GM12878 (cell line): ENCODE measurements around the gene PGLYRP4. TPM values are rescaled to one million over a fixed set of nuclear protein-coding genes. Genes with fewer than 3 reads are reported as not detected.

Experiments used
- ATAC-seq: fragments of 200-7000 bp; cut with Tn5 transposase; 3 replicates; pipeline ENCODE4 v1.9.1; 2020; ENCODE audit warnings: mild to moderate bottlenecking, moderate library complexity
- BruUV-seq: library from RNA; stranded (reverse); fragments of 400-500 nt; replicated peaks from 2 replicates; lab custom pipeline; 2021; lab: Mats Ljungman, UMichigan
- CTCF ChIA-PET: fragments of 300-600 bp; sonication (Branson Sonifier 250); formaldehyde crosslinking; extraction: SDS; loops from one replicate; lab custom pipeline; 2021; ENCODE audit warnings: inconsistent platforms; lab: Yijun Ruan, JAX
- POLR2A ChIA-PET: fragments of 350-600 bp; formaldehyde crosslinking; extraction: SDS; loops from one replicate; lab custom pipeline; 2021; ENCODE audit warnings: inconsistent platforms; lab: Charles Lee
- RAD21 ChIA-PET: fragments of 300-600 bp; sonication (Branson Sonifier 250); formaldehyde crosslinking; loops from one replicate; lab custom pipeline; 2023; ENCODE audit warnings: antibody characterized with exemption; ENCODE audit not compliant: unreplicated experiment; lab: Charles Lee
- SMC1A ChIA-PET: fragments of 300-600 bp; sonication (Branson Sonifier 250); formaldehyde crosslinking; loops from one replicate; lab custom pipeline; 2023; ENCODE audit not compliant: unreplicated experiment, uncharacterized antibody; lab: Charles Lee
- DNase-seq: peaks from one replicate; pipeline ENCODE4 v3.0.0-alpha.2; 2011; ENCODE audit warnings: low read depth, low spot score
- FAIRE-seq: peaks from 3 replicates; lab custom pipeline; 2011; peaks lifted over from hg19 to GRCh38; lab: Jason Lieb, UNC
- H2AFZ ChIP-seq: 2 replicates; pipeline ENCODE4 v1.6.0; 2011; ENCODE audit warnings: low read depth, low read length, control low read depth; ENCODE audit not compliant: control insufficient read depth
- H3K27ac ChIP-seq: 2 replicates; pipeline ENCODE4 v1.5.1; 2011; ENCODE audit warnings: control low read depth; ENCODE audit not compliant: control insufficient read depth, insufficient read depth
- H3K27me3 ChIP-seq, 2 experiments: replicated peaks in 1 of 2; 2 replicates each; pipeline versions ENCODE4 v1.6.0 to v1.6.1; 2011; ENCODE audit warnings: low read length in 1 of 2; ENCODE audit not compliant: control insufficient read depth in 2 of 2, insufficient read depth in 2 of 2
- H3K36me3 ChIP-seq, 2 experiments: 2 replicates each; pipeline ENCODE4 v1.5.1; 2011; ENCODE audit warnings: low read length in 1 of 2; ENCODE audit not compliant: control insufficient read depth in 2 of 2, insufficient read depth in 2 of 2
- H3K4me1 ChIP-seq: 2 replicates; pipeline ENCODE4 v1.6.1; 2011; ENCODE audit warnings: mild to moderate bottlenecking, low read length, moderate library complexity, mixed read lengths; ENCODE audit not compliant: control insufficient read depth, insufficient read depth
- H3K4me2 ChIP-seq: 2 replicates; pipeline ENCODE4 v1.6.0; 2011; ENCODE audit warnings: control low read depth; ENCODE audit not compliant: control insufficient read depth, insufficient read depth
- H3K4me3 ChIP-seq: fragments of 200-600 bp; sonication (generic); 2 replicates; pipeline ENCODE4 v1.5.1; 2016
- H3K79me2 ChIP-seq: 2 replicates; pipeline ENCODE4 v1.6.0; 2011; ENCODE audit warnings: low read length; ENCODE audit not compliant: control insufficient read depth, insufficient read depth
- H3K9ac ChIP-seq: 2 replicates; pipeline ENCODE4 v1.8.0; 2011; ENCODE audit warnings: low read length, control low read depth, mixed read lengths; ENCODE audit not compliant: control insufficient read depth, insufficient read depth
- H3K9me3 ChIP-seq: replicated peaks from 3 replicates; pipeline ENCODE4 v1.5.1; 2011; ENCODE audit warnings: mild to moderate bottlenecking, low read length; ENCODE audit not compliant: control insufficient read depth, insufficient read depth
- H4K20me1 ChIP-seq: 2 replicates; pipeline ENCODE4 v1.6.0; 2011; ENCODE audit not compliant: control insufficient read depth, insufficient read depth
- CBFB ChIP-seq: IDR thresholded peaks from 2 replicates; pipeline ENCODE4 v1.6.1; 2016; ENCODE audit warnings: antibody characterized with exemption, low read depth
- EGR1 ChIP-seq, 2 experiments: IDR thresholded peaks; 1 replicate in 1 of 2; 2 replicates in 1 of 2; pipeline ENCODE4 v1.6.1; 2011 to 2012; ENCODE audit warnings: low read depth in 2 of 2, low read length in 2 of 2, borderline replicate concordance in 1 of 2, mild to moderate bottlenecking in 1 of 2, moderate library complexity in 1 of 2
- ELK1 ChIP-seq: IDR thresholded peaks from 2 replicates; pipeline ENCODE4 v1.6.1; 2012; ENCODE audit warnings: low read depth, low read length, improper control_type of control experiment
- IRF5 ChIP-seq: fragments of 450-650 bp; IDR thresholded peaks from 2 replicates; pipeline ENCODE4 v1.6.1; 2017; ENCODE audit warnings: borderline replicate concordance
- PML ChIP-seq: IDR thresholded peaks from 2 replicates; pipeline ENCODE4 v1.6.1; 2012; ENCODE audit warnings: low read length, inconsistent platforms
- RAD51 ChIP-seq: fragments of 450-650 bp; IDR thresholded peaks from 2 replicates; pipeline ENCODE4 v1.6.1; 2016; ENCODE audit warnings: moderate library complexity, mild to moderate bottlenecking, inconsistent platforms
- SMAD1 ChIP-seq: fragments of 450-650 bp; IDR thresholded peaks from 2 replicates; pipeline ENCODE4 v1.6.1; 2018; ENCODE audit warnings: mild to moderate bottlenecking, low read depth; ENCODE audit not compliant: partially characterized antibody
- SUPT20H ChIP-seq: IDR thresholded peaks from 2 replicates; pipeline ENCODE4 v1.6.1; 2011; ENCODE audit warnings: low read depth, mild to moderate bottlenecking, low read length, moderate library complexity, borderline replicate concordance; ENCODE audit not compliant: control insufficient read depth
- TAF1 ChIP-seq: IDR thresholded peaks from 2 replicates; pipeline ENCODE4 v1.6.1; 2011; ENCODE audit warnings: mild to moderate bottlenecking, low read depth, low read length, borderline replicate concordance
- ZNF592 ChIP-seq: fragments of 450-650 bp; IDR thresholded peaks from 2 replicates; pipeline ENCODE4 v1.6.1; 2017; ENCODE audit warnings: mild to moderate bottlenecking, moderate library complexity
- WGBS: methylation state at CpG from one replicate; pipeline ENCODE4 v1.1.6; 2016; ENCODE audit warnings: low lambda C conversion rate; ENCODE audit not compliant: insufficient replicate concordance, insufficient coverage; ENCODE audit errors: missing lambda C conversion rate; 5-methylcytosine and 5-hydroxymethylcytosine counted together
- in situ Hi-C: fragments of 300-500 bp; cut with MboI; formaldehyde crosslinking; loops from 9 replicates; pipeline ENCODE4 v1.14.3; 2018; ENCODE audit warnings: mixed read lengths
- intact Hi-C: fragments of 100-400 bp; cut with micrococcal nuclease; formaldehyde crosslinking; loops from one replicate; pipeline ENCODE4 v1.14.2; 2022; ENCODE audit not compliant: unreplicated experiment
- polyA plus RNA-seq, 11 experiments: library from polyadenylated mRNA; depleted of rRNA in 4 of 11; unstranded in 6 of 11; stranded (reverse) in 5 of 11; fragments of >200 nt; fragmentation: Nextera tagmentation in 4 of 11; fragmentation: Illumina TruSeq in 1 of 11; extraction: Ambion mirVana in 4 of 11; extraction: Trizol in 1 of 11; gene quantifications; 1 replicate in 1 of 11; 2 replicates in 10 of 11; pipeline versions ENCODE4 v1.2.1 to v1.2.3, GENCODE V29; 2011 to 2016; ENCODE audit warnings: inconsistent platforms in 2 of 11, missing spikeins in 2 of 11, low read depth in 1 of 11
- total RNA-seq, 4 experiments: library from RNA; depleted of rRNA in 3 of 4; stranded (reverse); fragments of >200 nt in 3 of 4; fragmentation: Illumina TruSeq in 1 of 4; extraction: Trizol in 1 of 4; gene quantifications; 2 replicates each; pipeline versions ENCODE4 v1.2.1 to v1.2.3, GENCODE V29; 2013 to 2021
- TF ChIP-seq, protein P1 (sequence below): fragments of 450-650 bp; IDR thresholded peaks from 2 replicates; pipeline ENCODE4 v1.6.1; 2018; ENCODE audit warnings: mild to moderate bottlenecking, low read depth, moderate library complexity; ENCODE audit not compliant: partially characterized antibody

PGLYRP4 gene
- total and polyA plus RNA-seq, 10 of the 15 experiments (the other 5 are each of a cell fraction or from before 2014, with no cell fraction given): 0.22 to 3.0 (median 0.44) TPM

DNA sequence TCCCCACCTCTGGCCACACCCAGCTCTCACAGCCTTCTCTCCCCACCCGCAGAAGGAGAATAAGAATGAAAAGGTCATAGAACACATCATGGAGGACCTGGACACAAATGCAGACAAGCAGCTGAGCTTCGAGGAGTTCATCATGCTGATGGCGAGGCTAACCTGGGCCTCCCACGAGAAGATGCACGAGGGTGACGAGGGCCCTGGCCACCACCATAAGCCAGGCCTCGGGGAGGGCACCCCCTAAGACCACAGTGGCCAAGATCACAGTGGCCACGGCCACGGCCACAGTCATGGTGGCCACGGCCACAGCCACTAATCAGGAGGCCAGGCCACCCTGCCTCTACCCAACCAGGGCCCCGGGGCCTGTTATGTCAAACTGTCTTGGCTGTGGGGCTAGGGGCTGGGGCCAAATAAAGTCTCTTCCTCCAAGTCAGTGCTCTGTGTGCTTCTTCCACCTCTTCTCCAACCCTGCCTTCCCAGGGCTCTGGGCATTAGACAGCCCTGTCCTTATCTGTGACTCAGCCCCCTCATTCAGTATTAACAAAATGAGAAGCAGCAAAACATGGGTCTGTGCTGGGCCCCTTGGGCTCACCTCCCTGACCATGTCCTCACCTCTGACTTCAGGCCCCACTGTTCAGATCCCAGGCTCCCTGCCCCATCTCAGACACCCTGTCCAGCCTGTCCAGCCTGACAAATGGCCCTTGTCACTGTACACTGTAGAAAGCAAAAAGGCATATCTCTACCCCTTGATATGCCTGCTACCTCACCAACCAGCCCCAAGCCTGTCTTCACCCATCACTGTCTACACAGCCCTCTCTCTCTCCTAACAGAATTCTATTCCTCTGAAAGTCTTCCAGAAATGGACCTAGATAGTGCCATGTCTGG, 12.2 kb upstream of the PGLYRP4 start:
- ATAC-seq (no peak), DNase-seq (no peak), FAIRE-seq (no peak)
- Histone ChIP-seq H3K4me1 (no peaks in the 10 kb centered on the region), H3K79me2 (no peaks in the 10 kb centered on the region), H3K9ac (no peak overlapping the region), H3K4me3 (no peak overlapping the region), H3K9me3 (no peaks in the 10 kb centered on the region), H3K36me3 (no peaks in the 10 kb centered on the region), H3K4me2 (no peak overlapping the region), H4K20me1 (no peaks in the 10 kb centered on the region), H2AFZ (no peak overlapping the region), H3K27ac (no peak overlapping the region), H3K27me3 (no peaks in the 10 kb centered on the region)
- no TSS peak for BruUV-seq
- ChIA-PET RAD21 (interaction anchor here (0.9 to 1.9 kb wide), 3 partner anchors 7 to 196 kb away, joined by 3 to 6 read pairs (median 5); no protein-coding TSS in a partner anchor), SMC1A (interaction anchor here (0.9 to 1.4 kb wide), 2 partner anchors 8 to 10 kb away, joined by 3 read pairs; no protein-coding TSS in a partner anchor), CTCF (interaction anchor here (0.8 to 1.9 kb wide), 6 partner anchors 7 to 137 kb away, joined by 3 to 13 read pairs (median 6); no protein-coding TSS in a partner anchor), POLR2A (no interaction called here)
- intact Hi-C loops (no loop called here), in situ Hi-C loops (no loop called here)
- WGBS: 27% methylated on average over 11 of the region's 11 CpGs
- TF ChIP-seq, protein P1, sequence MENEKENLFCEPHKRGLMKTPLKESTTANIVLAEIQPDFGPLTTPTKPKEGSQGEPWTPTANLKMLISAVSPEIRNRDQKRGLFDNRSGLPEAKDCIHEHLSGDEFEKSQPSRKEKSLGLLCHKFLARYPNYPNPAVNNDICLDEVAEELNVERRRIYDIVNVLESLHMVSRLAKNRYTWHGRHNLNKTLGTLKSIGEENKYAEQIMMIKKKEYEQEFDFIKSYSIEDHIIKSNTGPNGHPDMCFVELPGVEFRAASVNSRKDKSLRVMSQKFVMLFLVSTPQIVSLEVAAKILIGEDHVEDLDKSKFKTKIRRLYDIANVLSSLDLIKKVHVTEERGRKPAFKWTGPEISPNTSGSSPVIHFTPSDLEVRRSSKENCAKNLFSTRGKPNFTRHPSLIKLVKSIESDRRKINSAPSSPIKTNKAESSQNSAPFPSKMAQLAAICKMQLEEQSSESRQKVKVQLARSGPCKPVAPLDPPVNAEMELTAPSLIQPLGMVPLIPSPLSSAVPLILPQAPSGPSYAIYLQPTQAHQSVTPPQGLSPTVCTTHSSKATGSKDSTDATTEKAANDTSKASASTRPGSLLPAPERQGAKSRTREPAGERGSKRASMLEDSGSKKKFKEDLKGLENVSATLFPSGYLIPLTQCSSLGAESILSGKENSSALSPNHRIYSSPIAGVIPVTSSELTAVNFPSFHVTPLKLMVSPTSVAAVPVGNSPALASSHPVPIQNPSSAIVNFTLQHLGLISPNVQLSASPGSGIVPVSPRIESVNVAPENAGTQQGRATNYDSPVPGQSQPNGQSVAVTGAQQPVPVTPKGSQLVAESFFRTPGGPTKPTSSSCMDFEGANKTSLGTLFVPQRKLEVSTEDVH: no peak
- TF ChIP-seq IRF5 (no peak), ZNF592 (no peak), SUPT20H (no peak), RAD51 (no peak), SMAD1 (no peak), TAF1 (no peak), CBFB (no peak), PML (no peak), EGR1 (IDR thresholded peaks at IDR 0.05; ENCODE audit: borderline replicate concordance in 1 of 2, low read depth in 2 of 2, low read length in 2 of 2) (no peak), ELK1 (no peak)
